NCI-H748 (cell line): ENCODE results near the gene CFAP46.
"Not testable (repeated sequence)": the region's sequence is repeated elsewhere in the genome, so short reads cannot be mapped to it uniquely, and the experiment has no call there.

ENCODE experiments used
- DNase-seq: peaks from one replicate; lab custom pipeline; 2025; ENCODE audit not compliant: unreplicated experiment; lab: John Stamatoyannopoulos, UW

The CFAP46 gene

DNA sequence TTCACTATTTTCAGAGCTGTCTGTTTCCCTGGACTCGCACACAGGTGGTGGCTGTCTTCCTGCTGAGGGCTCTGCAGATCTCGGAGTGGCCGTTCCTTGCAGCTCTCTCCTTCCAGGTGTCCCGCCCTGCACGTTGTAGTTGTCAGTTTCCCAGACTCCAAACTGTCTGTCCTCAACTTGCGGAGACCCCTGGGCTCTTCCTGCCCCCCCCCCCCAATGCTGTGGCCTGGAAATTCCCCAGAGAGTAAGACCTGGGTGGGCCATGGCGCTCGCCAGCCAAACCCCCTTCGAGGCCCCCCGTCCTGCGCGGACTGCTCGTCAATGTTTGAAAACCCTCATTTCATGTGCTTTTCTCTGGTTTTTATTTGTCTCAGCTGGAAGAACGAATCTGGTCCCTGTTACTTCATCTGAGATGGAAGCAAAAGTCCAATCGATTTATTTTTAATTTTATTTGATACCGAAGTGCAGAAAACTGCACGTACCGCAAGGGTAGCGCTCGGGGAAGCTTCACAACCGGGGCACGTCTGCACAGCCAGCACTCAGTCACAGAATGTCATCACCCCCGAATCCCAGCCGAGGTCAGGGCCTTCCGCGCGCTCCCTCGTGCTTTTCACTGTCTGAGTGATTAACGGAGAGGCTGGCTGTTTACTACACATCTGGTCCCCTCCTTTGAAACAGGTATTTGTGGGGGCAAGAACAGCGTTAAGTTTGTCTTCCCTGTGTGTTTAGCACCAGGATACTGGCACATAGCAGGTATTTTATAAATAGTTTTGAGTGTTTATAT is 110.0 kb downstream of the CFAP46 start:
- DNase-seq, result no peak

GRCh38 chr10:132829403-132829802 is 113.0 kb downstream of the CFAP46 start:
- DNase-seq, result no peak

DNA sequence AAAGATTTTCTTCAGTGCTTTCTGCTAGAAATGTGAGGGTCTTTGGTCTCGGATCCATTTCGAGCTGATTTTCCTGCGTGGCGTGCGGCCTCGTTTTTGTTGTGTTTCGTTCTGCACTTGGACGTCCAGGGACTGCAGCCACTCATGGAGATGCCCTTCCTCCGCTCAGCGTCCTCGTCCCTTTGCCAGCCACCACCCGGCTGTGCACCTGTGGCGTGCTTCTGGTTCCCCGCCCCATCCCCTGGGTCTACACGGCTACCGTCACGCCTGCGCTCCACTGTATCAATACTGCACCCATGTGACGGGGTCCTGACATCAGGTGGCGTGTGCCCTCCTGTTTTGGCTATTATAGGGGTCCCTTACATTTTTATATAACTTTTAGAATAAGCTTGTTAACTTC is 113.7 kb downstream of the CFAP46 start:
- no peak for DNase-seq

DNA sequence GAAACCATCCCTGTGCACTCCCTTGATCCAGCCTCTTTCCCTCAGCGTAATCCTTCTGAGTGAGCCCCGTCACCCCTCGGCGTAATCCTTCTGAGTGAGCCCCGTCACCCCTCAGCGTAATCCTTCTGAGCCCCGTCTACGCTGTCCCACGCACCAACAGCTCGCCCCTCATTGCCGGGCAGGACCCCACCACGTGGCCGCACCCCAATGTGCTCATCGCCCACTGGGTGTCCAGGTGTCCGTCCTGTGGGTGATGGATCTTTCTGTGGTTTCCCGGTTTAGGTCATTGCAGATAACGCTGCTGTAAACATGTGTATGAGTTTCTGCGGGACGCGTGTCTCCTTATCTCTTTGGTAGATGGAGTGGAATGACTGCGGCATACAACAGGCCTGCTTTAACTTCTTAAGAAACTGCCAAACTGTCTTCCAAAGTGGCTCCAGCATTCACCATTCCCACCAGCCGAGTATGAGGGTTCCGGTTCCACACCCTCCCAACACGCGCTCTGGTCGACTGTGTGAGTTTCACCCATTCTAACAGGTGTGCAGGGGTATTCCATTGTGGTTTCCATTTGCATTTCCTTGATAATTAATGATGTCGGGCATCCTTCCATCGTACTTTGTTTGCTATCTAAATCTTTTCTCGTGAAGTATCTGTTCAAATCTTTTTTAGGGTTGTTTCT is 114.4 kb downstream of the CFAP46 start:
- DNase-seq, result no peak

DNA sequence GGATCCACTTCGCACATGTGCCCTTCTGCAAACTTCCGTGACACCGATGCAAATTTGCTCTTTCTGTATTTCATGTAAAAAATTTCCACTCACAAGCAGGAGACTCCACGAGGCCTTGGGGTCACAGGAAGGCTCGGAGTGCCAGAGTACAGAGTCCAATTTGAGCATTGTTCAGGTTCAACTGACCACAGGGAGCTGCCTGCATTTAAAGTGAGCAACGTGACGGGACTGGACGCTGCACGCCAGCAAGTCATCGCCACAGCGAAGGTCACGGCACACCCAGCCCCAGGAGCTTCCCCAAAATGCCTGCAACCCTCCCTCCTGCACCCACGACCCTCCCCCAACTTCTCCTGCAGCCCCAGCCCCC is 115.0 kb downstream of the CFAP46 start:
- no peak for DNase-seq

DNA sequence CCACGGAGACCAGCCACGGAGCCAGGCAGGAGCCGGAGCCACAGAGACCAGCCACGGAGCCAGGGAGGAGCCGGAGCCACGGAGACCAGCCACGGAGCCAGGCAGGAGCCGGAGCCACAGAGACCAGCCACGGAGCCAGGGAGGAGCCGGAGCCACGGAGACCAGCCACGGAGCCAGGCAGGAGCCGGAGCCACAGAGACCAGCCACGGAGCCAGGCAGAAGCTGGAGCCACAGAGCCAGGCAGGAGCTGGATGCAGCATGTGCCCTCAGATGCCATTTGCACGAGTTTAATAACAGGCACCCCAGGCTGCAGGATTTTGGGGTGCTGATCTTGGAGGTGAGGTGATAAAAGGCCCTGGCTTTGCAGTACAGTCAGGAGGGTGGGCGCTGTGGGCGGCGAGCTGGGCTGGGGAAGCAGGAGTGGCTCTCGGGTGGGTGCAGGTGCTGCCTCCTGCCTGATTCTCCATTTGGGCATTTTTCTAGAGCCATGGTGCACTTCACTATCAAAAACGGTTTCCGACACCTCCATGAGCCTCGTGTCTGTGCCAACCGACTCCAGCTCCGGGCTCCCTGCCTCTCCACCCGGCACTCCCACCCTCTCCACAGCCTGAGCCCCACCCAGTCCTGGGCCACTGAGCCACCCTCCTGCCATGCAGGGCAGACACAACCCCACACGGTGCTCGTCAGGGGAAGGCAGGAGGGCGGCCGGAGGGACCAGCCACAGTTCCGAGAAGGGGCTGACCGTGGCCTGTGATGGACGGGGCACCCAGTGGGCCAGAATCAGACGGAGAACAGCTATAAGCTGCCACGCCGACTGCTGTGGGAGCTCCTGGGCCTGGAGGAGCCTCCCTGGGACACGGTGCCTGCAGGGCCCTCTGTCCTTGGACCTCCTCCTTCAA is 115.6 kb downstream of the CFAP46 start:
- DNase-seq, result no peak

DNA sequence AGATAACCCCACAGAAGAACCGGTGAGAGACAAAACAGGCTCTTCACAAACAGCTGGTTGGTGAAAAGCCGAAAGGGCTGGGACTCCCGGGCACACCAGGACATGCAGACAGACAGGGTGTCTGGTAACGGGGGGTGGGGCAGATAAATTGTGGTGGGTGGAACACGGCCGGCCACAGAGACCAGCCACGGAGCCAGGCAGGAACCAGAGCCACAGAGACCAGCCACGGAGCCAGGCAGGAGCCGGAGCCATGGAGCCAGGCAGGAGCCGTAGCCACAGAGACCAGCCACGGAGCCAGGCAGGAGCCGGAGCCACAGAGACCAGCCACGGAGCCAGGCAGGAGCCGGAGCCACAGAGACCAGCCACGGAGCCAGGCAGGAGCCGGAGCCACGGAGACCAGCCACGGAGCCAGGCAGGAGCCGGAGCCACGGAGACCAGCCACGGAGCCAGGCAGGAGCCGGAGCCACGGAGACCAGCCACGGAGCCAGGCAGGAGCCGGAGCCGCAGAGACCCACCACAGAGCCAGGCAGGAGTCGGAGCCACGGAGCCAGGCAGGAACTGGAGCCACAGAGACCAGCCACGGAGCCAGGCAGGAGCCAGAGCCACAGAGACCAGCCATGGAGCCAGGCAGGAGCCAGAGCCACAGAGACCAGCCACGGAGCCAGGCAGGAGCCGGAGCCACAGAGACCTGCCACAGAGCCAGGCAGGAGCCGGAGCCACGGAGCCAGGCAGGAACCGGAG is 116.4 kb downstream of the CFAP46 start:
- DNase-seq, result not testable (repeated sequence)

DNA sequence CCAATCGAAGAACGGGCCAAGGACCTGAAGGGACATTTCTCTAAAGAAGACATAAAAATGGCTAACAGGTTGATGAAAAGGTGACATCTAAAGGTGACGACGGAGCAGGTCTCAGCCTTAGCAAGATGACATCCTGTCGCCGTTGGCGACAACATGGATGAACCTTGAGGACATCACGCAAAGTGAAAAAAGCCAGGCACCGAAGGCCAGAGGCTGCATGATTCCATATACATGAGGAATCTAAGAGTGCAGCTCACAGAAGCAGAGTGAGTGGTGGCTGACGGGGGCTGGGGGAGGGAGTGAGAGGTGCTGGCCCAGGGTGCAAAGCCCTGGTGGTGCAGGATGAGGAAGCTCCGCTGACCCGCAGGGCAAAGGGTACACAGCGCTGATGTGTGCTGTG is 122.3 kb downstream of the CFAP46 start:
- DNase-seq, result no peak

DNA sequence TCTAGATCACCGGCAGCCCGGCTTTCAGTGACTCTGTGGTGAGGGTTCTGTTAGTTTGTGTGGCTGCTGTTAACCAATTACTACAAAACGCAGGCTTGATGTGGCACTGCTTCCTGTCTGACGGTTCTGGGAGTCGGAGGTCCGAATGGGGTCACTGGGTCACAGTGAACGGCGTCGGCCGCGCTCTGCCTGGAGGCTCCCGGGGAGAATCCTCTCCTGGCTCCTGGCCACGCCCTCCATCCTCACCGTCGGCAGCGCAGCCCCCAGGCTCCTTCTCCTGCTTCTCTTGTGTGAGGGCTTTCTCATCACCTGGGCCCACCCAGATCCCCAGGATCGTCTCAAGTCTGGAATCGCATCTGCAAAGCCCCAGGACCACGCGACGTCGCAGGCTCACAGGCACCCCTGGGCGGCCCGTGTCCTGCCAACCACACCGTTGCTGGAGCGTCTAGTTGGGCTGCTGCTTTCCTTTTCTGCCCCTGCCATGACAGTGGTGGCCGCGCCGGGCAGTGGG is 124.6 kb downstream of the CFAP46 start:
- peak; percentile 26 for DNase-seq

- no peak for DNase-seq
Measured at GRCh38 chr10:132816718-132817117, 125.7 kb downstream of the CFAP46 start.

DNA sequence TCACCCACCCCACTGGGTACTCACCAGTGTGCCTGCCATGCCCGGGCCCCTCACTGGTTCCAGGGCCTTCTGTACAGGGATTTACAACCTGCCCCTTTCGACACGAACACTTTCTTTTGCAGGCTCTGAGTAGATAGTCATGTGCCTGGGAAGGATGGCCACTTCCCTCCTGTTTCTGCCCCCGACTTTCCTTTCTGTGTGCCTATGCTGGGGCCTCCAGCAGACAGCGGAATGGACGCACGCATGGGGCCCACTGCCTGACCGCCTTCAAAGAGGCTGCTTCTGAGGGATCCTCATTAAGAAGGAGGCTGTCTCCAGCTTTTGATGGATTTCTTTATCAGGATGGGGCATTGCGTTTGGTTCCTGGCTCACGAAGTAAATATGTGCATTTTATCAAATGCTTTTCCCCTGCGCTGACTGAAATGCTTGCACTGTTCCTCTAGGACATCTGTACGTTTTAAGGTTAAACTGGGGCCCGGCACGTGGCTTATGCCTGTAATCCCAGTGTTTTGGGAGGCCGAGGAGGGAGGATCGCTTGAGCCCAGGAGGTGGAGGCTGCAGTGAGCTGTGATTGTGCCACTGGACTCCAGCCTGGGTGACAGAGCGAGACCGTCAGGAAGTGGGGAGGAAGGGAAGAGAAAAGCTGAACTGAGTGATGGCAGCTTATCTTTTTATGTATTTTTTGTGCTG is 127.1 kb downstream of the CFAP46 start:
- DNase-seq, result no peak

GRCh38 chr10:132814469-132814856 is 127.9 kb downstream of the CFAP46 start:
- no peak for DNase-seq

DNA sequence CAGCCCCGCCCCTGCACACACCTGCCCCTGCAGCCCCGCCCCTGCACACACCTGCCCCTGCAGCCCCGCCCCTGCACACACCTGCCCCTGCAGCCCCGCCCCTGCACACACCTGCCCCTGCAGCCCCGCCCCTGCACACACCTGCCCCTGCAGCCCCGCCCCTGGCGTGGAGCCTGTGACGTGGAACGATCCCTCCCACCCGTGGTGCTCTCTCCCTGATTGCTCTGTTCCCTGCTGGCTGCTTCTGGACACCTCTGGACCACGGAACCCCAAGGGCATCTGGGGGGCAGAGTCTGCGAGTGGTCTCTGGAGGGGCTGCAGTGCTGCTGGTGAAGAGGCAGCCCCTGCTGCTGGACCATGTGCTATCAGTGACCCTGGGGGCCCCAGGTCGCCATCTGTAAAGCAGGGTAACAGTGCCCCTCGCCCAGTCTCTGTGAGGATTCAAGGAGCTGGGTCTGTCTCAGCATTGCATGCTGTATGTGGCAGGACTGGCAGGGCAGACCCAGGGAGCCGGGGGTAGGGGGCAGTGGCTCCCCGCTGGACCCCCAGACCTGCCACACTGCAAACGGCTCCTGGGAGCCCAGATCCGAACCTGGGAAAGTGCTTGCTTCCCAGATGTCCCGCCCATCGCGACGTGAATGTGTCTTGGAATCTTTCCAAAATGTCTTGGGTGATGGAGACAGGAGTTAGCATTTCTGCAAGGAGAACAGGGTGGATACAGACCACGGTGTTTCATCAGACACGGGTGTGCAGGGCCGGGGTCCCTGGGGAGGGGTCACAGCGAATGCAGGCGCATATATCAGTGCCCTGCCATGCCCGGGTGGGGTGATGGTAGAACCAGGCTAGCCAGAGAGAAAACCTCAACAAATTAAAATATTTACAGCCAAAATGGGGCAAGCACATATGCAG is 128.6 kb downstream of the CFAP46 start:
- DNase-seq, result no peak

GRCh38 chr10:132813001-132813401 is 129.4 kb downstream of the CFAP46 start:
- DNase-seq, result no peak

DNA sequence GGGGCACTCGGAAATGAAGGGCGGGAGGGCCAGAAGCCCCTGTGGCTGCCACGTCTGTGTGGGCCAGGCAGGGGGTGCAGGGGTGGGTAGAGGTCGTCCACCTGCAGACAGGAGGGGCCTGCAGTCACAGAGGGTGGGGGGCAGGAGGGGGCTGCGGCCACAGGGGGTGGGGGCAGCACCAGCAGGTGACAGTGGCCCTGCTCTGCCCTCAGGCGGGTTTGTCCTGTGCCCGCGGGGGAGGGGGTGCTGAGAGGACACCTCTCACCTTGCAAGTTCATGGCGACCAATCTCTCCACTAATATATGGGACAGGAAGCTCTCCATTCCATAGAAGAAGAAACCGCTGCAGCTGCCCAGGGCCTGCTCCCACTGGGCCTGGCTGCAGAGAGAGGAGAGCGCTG is 129.8 kb downstream of the CFAP46 start:
- no peak for DNase-seq

GRCh38 chr10:132811891-132812481 is 130.4 kb downstream of the CFAP46 start:
- no peak for DNase-seq

DNA sequence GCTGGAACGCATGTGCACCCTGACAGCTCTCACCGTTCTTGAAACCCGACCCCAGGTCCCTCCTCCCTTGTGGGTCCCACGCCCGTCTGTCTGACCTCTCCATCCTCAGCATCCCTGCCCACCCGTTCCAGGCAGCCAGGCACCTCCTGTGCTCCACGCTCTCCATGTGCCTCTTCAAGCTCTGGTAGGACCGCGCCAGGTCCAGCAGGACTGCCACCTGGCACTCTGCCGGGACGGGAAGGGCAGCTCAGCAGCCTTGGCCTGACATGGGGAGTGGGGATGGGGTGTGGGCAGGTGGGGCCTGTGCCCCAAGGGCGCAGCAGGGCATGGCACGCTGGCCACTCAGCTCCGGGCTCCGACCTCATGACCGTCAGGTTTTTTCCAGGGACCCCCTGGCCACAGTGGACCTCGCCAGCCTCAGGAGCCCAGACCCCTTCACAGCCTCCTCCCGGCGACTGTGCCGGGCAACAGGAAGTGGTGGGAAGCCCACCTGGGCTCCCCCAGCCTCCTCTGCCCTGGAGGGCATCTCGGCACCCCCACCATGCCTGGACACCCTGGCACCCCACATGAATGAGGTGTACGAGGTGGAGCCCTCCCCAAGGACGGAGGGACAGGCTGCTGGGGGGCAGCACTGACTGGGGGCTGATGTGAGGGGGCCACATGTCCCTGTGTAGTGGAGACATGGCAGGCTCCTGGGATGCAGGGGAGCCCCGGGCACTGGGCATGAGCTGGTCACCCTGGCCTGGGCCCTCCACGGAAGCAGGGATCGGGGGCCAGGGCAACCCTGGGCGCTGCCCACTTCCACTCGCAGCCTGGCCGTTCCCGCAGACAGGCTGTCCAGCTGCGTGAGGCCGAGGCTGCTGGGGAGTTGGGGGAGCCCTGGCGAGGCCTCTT is 131.3 kb downstream of the CFAP46 start:
- no peak for DNase-seq
